GM19238 (cell line): ENCODE results near the gene TBC1D22A.

Experiments
- DNase-seq: peaks from one replicate; pipeline ENCODE4 v3.0.0; 2011; ENCODE audit warnings: low spot score; ENCODE audit not compliant: insufficient read length

The TBC1D22A gene

GRCh38 chr22:46830841-46831240 lies 68.4 kb downstream of the TBC1D22A start:
- no peak for DNase-seq

GRCh38 chr22:46833228-46833627 lies 70.8 kb downstream of the TBC1D22A start:
- no peak for DNase-seq

GRCh38 chr22:46834021-46834737 lies 71.7 kb downstream of the TBC1D22A start:
- no peak for DNase-seq

GRCh38 chr22:46835288-46835687 lies 72.8 kb downstream of the TBC1D22A start:
- no peak for DNase-seq

- no peak for DNase-seq
Measured at GRCh38 chr22:46835693-46836092, 73.2 kb downstream of the TBC1D22A start.

- no peak for DNase-seq
Measured at GRCh38 chr22:46841522-46841921, 79.1 kb downstream of the TBC1D22A start.

- no peak for DNase-seq
Measured at GRCh38 chr22:46842606-46843005, 80.2 kb downstream of the TBC1D22A start.

GRCh38 chr22:46843821-46844255 lies 81.4 kb downstream of the TBC1D22A start:
- DNase-seq: no peak

GRCh38 chr22:46844606-46845210 lies 82.3 kb downstream of the TBC1D22A start:
- no peak for DNase-seq

GRCh38 chr22:46845296-46846149 lies 83.1 kb downstream of the TBC1D22A start:
- DNase-seq: no peak

- no peak for DNase-seq
Measured at GRCh38 chr22:46846150-46846831, 83.8 kb downstream of the TBC1D22A start.

GRCh38 chr22:46846832-46847355 lies 84.4 kb downstream of the TBC1D22A start:
- no peak for DNase-seq

- no peak for DNase-seq
Measured at GRCh38 chr22:46848197-46848596, 85.7 kb downstream of the TBC1D22A start.

GRCh38 chr22:46849101-46849500 lies 86.7 kb downstream of the TBC1D22A start:
- no peak for DNase-seq

GRCh38 chr22:46849951-46850350 lies 87.5 kb downstream of the TBC1D22A start:
- no peak for DNase-seq

GRCh38 chr22:46851311-46851710 lies 88.9 kb downstream of the TBC1D22A start:
- no peak for DNase-seq

GRCh38 chr22:46851941-46852340 lies 89.5 kb downstream of the TBC1D22A start:
- DNase-seq: no peak

- no peak for DNase-seq
Measured at GRCh38 chr22:46852771-46853170, 90.3 kb downstream of the TBC1D22A start.

- no peak for DNase-seq
Measured at GRCh38 chr22:46853191-46853590, 90.7 kb downstream of the TBC1D22A start.

GRCh38 chr22:46854125-46854870 lies 91.8 kb downstream of the TBC1D22A start:
- DNase-seq: no peak

GRCh38 chr22:46855681-46856080 lies 93.2 kb downstream of the TBC1D22A start:
- no peak for DNase-seq
